Thyroid gland (tissue), 4 donors: ENCODE results near the gene CCDC188.

Experiments
- CTCF ChIP-seq, 6 experiments: fragments of 200-600 bp in 3 of 6; fragments of 450-650 bp in 3 of 6; sonication (generic) in 3 of 6; IDR thresholded peaks; one replicate each; pipeline ENCODE4 v1.5.1; 2016 to 2019; ENCODE audit warnings: antibody characterized with exemption in 6 of 6, mild to moderate bottlenecking in 2 of 6, inconsistent platforms in 1 of 6, moderate library complexity in 1 of 6
- POLR2A ChIP-seq, 2 donors: fragments of 450-650 bp; IDR thresholded peaks; one replicate each; pipeline ENCODE4 v1.6.1; 2017; ENCODE audit warnings: antibody characterized with exemption in 2 of 2, mild to moderate bottlenecking in 2 of 2, moderate library complexity in 1 of 2

DNA sequence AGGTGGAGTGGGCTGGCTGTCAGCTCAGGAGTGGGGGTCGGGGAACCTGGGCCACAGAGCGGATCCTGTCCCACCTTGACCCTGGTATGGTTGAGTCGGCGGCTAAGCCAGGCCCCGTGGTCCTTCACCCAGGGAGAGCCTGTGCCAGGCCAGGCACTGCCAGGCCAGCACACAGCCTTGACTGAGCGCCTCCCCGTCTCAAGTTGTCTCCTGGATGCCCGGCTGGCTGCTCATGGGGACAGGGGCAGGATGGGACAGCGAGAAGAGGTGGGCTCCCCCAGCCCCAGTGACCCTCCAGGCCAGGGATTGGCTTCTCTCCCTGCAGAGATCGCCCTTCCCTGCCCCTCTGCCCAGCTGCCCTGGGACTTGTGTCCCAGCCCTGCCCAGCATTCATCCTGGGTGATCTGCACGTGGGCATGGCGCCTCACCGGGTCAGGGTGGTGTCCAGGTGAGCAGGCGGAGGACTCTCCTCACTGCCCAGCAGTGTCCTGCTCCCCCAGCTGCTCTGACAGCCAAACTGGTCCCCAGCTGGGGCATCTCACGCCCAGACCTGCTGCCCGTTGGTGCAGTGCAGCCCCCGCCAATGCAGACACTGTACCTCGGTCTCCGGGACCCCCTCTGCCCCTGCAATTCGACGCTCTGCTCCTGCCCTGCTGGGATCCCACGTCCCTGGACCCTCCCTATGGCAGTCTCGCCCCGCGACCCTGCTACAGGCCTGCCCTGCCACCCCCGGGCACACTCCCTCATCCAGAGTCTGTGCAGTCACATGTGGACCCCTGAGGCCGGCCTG lies 28.8 kb upstream of the CCDC188 start:
- TF ChIP-seq CTCF (IDR thresholded peaks at IDR 0.05), result no peak
- no peak for TF ChIP-seq POLR2A (IDR thresholded peaks at IDR 0.05)
